DOHH2 (cell line): Measurements from ENCODE around the gene TTC39A.

Source experiments
- CTCF ChIP-seq: fragments of 200-600 bp; sonication (generic); IDR thresholded peaks from one replicate; pipeline ENCODE4 v1.5.1; 2014; ENCODE audit warnings: antibody characterized with exemption, mild to moderate bottlenecking, low read depth, low read length; ENCODE audit not compliant: poor library complexity, severe bottlenecking
- EZH2phosphoT487 ChIP-seq: fragments of 200-600 bp; sonication (generic); IDR thresholded peaks from 2 replicates; pipeline ENCODE4 v1.6.1; 2017; ENCODE audit warnings: borderline replicate concordance, mild to moderate bottlenecking, antibody characterized with exemption, low read length, moderate library complexity, mixed read lengths

GRCh38 chr1:51247499-51247898 lies 82.9 kb downstream of the TTC39A start:
- TF ChIP-seq CTCF (no peak), EZH2phosphoT487 (no peak)
